NB4 (cell line): ENCODE measurements around the gene PLEKHJ1.

Experiments used
- POLR2A ChIP-seq: IDR thresholded peaks from 2 replicates; pipeline ENCODE4 v1.6.1; 2011; ENCODE audit warnings: mild to moderate bottlenecking; ENCODE audit not compliant: insufficient read length; ENCODE audit errors: extremely low read depth
- TF ChIP-seq, protein P1 (sequence below): IDR thresholded peaks from one replicate; pipeline ENCODE4 v1.5.1; 2012; ENCODE audit warnings: low read depth, low read length
- TF ChIP-seq, protein P2 (sequence below): IDR thresholded peaks from 2 replicates; pipeline ENCODE4 v1.6.1; 2011; ENCODE audit warnings: low read depth, low read length

DNA sequence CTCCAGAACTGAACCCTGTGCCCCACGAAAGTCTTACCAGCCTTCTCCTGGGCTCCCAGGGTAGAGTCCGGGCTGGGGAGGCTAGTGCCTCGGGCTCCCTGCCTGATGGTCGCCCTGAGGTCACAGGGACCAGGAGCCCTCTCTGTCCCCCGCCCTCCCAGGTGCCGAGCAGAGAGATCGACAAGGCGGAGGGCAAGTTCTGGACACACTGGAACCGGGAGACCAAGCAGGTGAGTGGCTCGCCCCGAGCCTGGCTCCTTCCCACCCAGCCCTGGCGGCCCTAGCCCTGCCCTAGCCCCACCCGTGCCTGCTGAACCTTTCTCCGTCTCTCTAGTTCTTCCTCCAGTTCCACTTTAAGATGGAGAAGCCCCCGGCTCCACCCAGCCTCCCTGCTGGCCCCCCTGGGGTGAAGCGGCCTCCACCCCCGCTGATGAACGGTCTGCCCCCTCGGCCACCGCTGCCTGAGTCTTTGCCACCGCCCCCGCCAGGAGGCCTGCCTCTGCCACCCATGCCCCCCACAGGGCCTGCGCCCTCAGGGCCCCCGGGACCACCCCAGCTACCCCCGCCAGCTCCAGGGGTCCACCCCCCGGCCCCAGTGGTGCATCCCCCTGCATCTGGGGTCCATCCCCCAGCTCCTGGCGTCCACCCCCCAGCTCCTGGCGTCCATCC is 11.4 kb upstream of the PLEKHJ1 start:
- TF ChIP-seq POLR2A: no peak
- TF ChIP-seq, protein P1, sequence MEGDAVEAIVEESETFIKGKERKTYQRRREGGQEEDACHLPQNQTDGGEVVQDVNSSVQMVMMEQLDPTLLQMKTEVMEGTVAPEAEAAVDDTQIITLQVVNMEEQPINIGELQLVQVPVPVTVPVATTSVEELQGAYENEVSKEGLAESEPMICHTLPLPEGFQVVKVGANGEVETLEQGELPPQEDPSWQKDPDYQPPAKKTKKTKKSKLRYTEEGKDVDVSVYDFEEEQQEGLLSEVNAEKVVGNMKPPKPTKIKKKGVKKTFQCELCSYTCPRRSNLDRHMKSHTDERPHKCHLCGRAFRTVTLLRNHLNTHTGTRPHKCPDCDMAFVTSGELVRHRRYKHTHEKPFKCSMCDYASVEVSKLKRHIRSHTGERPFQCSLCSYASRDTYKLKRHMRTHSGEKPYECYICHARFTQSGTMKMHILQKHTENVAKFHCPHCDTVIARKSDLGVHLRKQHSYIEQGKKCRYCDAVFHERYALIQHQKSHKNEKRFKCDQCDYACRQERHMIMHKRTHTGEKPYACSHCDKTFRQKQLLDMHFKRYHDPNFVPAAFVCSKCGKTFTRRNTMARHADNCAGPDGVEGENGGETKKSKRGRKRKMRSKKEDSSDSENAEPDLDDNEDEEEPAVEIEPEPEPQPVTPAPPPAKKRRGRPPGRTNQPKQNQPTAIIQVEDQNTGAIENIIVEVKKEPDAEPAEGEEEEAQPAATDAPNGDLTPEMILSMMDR: no peak
- TF ChIP-seq, protein P2, sequence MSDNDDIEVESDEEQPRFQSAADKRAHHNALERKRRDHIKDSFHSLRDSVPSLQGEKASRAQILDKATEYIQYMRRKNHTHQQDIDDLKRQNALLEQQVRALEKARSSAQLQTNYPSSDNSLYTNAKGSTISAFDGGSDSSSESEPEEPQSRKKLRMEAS: no peak
